OCI-M1 (cell line): ENCODE results near the gene MARCHF10.
"Not testable (repeated sequence)": the region's sequence is repeated elsewhere in the genome, so short reads cannot be mapped to it uniquely, and the experiment has no call there.

ENCODE experiments used
- DNase-seq: peaks from one replicate; lab custom pipeline; 2025; lab: John Stamatoyannopoulos, UW

MARCHF10 gene, protein sequence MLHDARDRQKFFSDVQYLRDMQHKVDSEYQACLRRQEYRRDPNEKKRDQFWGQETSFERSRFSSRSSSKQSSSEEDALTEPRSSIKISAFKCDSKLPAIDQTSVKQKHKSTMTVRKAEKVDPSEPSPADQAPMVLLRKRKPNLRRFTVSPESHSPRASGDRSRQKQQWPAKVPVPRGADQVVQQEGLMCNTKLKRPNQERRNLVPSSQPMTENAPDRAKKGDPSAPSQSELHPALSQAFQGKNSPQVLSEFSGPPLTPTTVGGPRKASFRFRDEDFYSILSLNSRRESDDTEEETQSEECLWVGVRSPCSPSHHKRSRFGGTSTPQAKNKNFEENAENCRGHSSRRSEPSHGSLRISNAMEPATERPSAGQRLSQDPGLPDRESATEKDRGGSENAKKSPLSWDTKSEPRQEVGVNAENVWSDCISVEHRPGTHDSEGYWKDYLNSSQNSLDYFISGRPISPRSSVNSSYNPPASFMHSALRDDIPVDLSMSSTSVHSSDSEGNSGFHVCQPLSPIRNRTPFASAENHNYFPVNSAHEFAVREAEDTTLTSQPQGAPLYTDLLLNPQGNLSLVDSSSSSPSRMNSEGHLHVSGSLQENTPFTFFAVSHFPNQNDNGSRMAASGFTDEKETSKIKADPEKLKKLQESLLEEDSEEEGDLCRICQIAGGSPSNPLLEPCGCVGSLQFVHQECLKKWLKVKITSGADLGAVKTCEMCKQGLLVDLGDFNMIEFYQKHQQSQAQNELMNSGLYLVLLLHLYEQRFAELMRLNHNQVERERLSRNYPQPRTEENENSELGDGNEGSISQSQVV

DNA sequence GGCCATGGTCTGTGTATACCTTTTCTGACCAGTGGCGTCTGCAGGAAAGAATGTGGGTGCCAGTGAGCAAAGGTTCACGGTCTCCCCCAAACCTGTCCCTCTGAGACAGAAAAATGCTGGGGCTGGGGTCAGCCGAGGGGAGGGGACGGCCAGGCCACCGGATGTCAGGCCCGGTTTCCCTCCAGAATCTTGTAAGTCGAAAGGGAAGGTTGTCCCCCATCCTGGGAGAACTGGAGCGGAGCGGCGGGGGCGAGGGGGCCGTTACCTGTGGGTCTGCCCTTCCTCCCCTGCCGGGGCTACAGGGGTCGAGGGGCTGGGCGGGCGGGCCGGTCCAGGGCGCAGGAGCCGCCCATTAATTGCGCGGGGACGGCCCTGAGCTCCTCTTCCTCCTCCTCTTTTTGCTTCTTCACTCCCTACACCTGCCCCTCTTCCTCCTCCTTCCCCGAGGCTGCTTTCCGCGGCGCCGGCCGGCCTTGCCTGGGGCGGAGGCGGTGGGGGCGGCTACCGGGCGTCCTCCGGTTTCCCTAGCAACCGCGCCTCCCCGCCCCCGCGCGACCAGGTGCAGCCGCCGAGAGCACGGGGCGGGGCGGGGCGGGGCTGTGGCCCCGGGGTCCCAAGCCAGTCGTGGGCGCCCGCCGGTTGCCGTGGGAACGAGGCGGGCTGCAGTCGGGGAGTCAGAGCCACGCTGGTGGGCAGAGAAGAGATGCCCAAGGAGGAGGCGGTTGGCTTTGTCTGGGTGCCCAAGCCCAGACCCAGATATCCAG is at the start of gene MARCHF10:
MARCHF10 (minus strand) TSS at position 503 of the 764 bp plus-strand sequence. CDS start 6,579 bp downstream, outside the sequence.
- no peak for DNase-seq

DNA sequence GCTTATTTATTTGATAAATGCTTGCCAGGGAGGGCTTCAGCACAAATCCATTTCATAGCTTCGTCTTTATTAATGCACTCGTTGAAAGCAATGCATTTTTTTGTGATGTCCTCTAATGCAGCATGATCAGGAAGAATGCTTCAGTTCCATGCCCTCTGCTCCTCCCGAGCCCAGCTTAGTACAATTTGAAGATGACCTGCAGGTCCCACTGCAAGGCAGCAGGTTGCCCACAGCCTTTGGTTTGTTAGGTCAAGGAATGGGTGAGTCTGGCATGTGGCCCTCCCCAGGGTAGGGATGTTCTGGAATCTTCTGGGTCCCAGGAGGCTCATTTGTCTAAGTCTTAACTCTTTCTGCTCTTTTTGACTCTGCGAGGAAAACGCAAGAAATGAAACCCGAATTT is 49.4 kb upstream of the MARCHF10 start:
- no peak for DNase-seq

DNA sequence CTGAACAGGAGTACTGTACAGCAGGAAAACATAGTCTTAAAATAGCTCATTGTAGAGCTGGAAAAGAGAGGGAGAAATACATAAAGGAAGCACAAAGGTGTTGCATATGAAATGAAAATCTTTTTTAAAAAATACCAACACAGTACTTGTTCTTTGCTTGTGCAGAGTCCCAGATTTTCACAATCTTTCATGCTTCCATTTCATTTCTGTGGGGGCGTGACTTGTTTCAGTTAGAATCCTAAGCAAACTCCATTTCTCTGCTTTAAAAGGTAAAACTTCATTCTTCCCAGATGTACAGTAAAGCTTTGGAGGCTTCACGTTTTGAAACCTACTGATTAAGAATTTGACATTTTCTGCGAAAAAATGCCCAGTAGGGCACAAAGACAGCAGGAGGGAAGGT is 48.5 kb upstream of the MARCHF10 start:
- no peak for DNase-seq

DNA sequence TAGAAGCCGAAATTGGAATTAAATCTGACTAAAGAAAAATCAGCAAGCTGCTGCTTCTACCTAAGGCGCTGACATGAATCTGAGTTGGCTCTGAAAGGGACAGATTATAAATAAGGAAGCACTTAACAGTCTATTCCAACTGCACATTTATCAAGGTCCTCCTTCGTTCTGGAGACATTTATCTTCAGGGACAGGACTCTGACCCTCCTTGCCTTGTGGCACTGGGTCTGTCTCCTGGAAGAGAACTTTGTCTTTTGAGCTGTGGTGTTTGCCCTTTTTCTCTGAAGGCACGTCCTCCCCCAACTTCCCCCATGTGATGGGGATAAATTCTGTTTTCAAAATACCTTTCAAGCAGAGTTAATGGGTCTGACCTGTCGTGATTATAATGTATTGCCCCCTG is 47.0 kb upstream of the MARCHF10 start:
- peak; percentile 24 for DNase-seq

DNA sequence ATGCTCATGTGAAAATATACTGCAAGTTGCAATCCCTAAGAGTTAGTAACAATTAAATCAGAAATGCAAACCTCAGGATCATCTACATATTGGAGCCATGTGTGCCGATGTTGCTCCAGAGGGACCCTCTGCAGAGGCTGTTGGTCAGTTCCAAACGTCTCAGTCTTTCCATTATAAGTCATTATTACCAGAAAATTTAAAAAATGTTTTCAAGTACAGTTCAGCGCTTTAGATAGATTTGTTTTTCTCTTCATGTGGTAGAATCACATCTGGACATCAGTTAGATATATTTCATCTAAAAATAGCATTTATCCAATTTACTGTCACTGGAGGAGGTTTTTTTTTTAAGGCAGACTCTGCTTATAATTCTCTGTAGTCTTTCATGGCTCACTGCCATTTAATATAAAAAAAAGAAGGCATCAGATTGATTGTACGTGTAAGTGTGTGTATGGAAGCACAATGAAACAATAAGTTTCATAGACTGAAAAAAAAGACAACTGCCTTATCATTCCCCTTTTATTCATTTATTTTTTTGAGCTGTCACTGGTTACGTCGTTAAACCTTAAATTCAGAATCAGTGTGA is 46.1 kb upstream of the MARCHF10 start:
- no peak for DNase-seq

DNA sequence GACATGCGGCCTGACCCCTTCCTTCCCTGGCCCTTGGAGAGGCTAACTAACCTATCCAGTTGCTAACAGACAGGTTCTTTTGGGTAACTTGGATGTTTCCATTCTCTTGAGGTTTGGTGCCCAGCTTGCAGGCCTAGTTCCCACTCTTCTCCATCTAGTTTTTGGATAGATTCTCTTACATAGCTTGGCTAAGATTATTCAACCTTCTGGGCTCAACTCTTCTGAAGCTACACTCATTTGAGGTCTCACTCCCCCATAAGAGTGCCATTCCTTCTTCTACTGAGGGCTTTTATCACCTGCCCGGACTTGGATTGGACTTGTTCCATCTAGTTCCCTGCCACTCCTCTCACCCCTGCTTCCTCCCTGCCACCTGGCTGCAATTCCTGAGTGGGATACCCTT is 44.1 kb upstream of the MARCHF10 start:
- no peak for DNase-seq

DNA sequence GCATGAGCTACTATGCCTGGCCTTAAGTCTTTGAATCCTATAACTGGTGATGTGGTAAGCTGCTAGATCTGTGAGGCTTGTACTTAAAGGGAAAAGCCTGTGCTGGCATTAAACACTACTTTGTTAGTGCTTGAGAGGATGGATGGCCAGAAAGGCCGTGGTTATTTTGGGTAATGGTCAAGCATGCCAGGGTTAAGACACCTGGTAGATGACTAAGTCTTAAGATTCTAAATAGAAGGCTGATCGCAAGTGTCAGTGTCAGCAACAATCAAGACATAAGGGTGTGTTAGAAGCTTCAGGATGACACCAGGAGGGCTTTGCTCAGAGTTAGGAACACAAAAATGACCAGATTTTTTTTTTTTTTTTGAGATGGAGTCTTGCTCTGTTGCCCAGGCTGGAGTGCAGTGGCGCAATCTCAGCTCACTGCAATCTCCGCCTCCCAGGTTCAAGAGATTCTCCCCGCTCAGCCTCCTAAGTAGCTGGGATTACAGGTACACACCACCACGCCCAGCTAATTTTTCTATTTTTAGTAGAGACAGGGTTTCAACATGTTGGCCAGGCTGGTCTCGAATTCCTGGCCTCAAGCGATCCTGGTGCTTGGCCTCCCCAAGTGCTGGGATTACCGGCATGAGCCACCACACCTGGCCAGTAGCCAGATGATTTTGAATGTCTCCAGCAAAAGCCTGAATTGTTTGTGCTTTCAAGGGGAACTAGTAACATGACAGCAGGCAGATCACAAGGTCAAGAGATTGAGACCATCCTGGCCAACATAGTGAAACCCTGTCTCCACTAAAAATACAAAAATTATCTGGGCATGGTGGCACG is 41.7 kb upstream of the MARCHF10 start:
- DNase-seq, result not testable (repeated sequence)

DNA sequence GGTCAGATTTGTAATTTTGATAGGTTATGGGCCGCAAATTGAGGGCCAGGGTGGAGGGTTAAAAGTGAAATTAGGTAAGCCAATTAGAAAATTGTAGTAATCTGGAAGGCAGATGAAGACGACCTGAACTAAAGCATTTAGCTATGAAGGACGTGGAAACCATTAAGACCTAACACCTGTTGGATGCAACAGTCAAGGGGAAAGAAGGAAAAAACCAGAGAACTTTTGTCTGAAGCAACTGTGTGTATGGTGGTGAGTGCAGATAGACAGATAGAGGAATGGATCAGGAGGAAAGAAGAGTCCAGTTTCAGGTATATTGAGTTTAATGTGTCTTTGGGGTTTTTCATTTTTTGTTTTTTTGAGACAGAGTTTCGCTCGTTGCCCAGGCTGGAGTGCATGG is 40.2 kb upstream of the MARCHF10 start:
- DNase-seq, result no peak

DNA sequence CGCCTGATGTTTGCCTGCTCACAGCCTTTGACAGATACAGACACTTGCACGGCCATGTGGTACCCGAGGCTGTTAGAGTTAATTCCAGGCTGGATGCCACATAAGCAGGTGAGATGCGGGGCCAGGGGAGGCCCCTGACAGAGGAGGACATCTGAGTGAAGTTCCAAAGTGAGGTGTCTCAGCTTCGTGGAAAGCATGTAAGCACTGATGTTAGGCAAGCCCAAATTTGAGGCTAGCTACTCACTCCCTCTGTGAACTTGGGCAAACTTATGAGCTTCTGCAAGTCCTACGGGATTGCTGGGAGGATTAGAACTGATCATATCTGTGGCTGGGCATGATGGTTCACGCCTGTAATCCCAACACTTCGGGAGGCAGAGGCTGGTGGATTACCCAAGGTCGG is 39.3 kb upstream of the MARCHF10 start:
- DNase-seq, result no peak

DNA sequence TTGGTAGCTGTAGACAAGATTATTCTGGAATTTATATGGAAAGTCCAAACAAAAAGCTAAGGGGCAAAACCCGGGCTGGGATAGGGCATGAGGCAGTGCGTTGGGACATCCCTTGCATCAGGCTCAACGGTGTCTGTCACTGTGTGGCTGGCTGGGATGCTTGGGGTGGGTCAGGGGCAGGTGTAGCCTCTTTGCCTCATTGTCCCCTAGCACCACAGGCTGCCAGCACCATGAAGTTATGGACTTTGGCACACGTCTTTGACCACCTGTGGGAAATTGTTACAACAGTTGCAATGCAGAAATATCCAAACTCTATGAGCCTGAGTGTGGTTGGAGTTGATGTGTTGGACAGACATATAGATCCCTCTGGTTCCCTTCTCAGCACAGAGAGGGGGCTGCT is 32.8 kb upstream of the MARCHF10 start:
- no peak for DNase-seq

DNA sequence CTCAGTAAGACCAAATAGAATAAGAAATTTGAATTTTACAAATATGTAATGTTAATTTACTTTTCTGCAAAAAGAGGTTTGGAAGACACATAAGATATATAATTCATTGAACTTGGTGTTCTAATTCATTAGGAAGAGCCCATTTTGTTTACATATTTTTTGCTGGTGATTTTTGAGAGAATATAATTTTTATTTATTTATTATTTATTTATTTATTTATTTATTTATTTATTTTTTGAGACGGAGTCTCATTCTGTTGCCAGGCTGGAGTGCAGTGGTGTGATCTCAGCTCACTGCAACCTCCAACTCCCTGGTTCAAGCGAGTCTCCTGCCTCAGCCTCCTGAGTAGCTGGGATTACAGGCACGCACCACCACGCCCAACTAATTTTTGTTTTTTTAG is 25.7 kb upstream of the MARCHF10 start:
- DNase-seq, result not testable (repeated sequence)

DNA sequence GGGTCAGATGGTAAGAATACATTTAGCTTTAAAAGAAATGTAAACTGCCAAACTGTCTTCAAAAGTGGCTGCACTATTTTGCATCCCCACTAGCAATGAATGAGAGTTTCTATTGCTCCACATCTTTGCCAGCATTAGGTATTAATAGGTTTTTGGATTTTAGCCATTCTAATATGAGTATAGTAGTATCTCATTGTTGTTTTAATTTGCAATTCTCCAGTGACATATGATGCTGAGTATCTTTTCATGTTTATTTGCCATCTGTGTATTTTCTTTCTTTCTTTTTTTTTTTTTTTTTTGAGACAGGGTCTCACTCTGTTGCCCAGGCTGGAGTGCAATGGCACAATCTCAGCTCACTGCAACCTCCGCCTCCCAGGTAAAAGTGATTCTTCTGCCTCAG is 24.3 kb upstream of the MARCHF10 start:
- DNase-seq, result no peak

DNA sequence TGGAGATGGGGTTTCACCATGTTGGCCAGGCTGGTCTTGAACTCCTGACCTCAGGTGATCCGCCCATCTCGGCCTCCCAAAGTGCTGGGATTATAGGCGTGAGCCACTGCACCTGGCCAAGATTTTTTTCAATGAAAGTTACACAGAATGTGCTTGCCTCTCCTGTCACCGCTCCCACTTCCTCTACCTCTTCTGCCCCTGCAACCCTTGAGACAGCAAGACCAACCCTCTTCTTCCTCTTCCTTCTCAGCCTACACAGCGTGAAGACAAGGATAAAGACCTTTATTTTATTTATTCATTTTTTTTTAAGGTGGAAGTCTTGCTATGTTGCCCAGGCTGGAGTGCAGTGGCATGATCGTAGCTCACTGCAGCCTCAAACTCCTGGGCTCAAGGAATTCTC is 23.0 kb upstream of the MARCHF10 start:
- DNase-seq, result not testable (repeated sequence)

DNA sequence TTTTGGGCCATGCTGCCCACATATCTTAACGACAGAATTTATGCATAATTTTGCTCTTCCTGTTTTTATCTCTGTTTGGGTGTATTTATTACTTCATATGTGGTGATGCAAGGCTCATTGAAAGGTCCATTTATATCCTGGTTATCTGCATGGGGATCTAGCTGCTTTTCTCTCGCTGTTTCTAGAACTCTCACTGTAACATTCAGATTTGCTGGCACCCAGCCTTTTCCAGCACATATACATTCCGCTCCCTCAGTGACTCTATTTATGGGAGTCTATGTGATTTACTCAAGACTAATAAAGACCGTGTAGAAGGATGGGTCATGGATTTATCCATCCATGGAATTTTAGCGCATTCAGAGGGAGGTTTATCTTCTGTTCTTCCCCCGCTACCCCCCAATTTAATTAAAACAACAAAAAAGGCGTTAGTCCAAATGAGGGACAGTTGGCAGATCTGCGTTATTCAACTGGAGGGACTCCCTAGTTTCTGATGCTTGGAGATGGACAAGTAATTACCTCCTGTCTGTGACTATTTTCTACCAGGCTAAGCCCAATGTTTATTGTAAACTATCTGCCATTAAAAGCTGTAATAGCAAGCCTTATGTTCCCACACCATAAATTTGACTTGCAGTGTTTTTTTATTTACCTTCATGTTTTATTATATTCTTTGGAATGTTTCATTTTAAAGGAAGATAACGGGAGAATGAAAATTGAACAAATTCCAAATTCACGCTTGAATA is 19.8 kb upstream of the MARCHF10 start:
- peak; percentile 42 for DNase-seq

DNA sequence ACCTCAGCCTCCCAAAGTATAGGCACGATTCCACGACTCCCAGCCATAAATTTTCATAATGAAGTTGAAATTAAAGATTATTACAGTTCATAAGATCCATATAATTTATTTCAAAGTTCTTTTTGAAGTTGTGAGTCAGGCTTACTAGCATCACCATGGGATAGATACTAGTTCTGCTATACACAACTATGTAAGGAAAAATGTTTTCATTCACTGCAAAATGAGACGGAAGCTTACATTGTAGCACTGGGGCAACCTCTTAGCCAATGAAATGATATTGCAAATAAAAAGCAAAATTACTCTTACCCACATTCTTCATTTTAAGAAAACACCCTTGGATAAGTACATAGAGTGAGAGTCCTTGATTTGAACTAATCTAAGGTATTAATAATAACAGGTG is 18.8 kb upstream of the MARCHF10 start:
- DNase-seq, result no peak

DNA sequence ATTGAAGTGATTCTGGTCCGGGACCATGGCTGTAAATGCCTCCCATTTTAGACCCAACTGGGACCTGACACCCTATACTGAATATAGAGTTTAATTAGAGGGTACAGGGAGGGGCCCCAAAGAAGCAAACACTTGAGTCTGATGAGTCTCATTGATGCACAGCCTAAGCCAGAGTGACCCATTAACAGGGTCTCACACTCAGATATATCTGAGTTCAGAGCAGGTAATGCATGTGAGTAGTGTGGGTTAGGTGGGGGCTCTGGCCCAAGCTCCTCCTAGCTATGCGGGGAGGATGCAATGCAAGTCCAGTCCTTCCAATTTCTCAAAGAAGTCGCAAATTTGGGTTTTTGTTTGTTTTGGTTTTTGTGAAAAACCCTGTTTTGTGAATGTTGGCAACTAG is 17.1 kb upstream of the MARCHF10 start:
- no peak for DNase-seq

DNA sequence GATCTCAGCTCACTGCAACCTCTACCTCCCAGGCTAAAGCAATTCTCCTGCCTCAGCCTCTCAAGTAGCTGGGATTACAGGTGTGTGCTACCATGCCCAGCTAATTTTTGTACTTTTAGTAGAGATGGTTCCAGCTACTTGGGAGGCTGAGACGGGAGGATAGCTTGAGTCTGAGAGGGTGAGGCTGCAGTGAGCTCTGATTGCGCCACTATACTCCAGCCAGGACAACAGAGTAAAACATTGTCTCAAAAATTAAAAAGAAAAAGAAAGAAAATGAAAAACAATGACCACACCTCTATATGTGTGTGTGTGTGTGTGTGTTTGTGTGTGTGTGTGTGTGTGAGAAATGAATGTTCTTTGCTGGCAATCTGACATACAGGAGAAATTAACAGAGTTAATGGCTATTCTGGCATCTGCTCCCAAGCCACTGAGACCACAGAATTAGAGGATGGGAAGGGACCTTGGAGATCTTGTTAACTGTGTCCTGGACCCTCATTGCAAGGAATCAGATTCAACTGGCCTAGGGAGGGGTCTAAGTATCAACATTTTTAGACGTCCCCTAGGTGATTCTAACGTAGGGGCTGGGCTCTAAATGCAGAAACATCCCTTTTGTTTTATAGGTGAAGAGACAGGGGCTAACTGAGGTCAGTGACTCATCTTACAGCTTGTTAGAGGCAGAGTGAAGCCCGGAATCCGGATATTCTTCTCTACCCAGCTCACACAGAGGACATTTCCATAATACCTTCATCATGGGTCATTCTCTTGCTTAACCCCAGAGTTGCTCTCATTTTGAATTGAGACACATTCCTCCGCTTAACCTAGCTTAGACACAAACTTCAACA is 16.4 kb upstream of the MARCHF10 start:
- DNase-seq, result no peak

DNA sequence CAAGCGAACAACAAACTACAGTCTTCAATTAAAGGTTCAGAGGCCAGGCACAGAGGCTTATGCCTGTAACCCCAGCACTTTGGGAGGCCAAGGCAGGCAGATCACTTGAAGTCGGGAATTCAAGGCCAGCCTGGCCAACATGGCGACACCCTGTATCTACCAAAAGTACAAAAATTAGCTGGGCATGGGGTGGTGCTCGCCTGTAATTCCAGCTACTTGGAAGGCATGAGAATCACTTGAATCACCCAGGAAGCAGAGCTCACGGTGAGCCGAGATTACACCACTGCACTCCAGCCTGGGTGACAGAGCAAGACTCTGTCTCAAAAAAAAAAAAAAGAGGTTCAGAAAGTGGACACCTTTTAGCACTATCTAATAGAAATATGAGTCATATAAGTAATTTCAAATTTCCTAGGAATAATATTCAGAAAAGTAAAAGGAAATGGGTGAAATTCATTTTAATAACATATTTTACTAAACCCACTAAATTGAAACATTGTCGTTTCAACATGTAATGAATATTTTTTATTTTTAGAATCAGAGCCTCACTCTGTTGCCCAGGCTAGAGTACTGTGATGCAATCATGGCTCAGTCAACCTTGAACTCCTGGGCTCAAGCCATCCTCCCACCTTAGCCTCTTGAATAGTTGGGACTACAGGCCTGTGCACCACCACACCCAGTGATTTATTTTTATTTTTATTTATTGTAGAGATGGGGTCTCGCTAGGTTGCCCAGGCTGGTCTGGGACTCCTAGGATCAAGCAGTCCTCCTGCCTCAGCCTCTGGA is 15.2 kb upstream of the MARCHF10 start:
- no peak for DNase-seq
